GM23248 (cell line): ENCODE data around the gene CD33.

Source experiments
- EZH2 ChIP-seq: fragments of 200-600 bp; sonication (generic); IDR thresholded peaks from 2 replicates; pipeline ENCODE4 v1.6.1; 2018; ENCODE audit warnings: antibody characterized with exemption, mild to moderate bottlenecking; ENCODE audit not compliant: insufficient read depth, poor library complexity, severe bottlenecking
- EZH2phosphoT487 ChIP-seq: fragments of 200-600 bp; sonication (generic); IDR thresholded peaks from 2 replicates; pipeline ENCODE4 v1.6.1; 2018; ENCODE audit warnings: antibody characterized with exemption, moderate library complexity, mild to moderate bottlenecking, low read depth; ENCODE audit not compliant: insufficient read depth

- TF ChIP-seq EZH2 (no peak), EZH2phosphoT487 (no peak)
Measured at GRCh38 chr19:51250786-51251467, 26.0 kb downstream of the CD33 start, which contains the start of gene SIGLECL1.
